Hypothalamus (tissue), 51 donors: ENCODE results near the gene DNAJC15.
"Not testable (repeated sequence)": the region's sequence is repeated elsewhere in the genome, so short reads cannot be mapped to it uniquely, and the experiment has no call there.

ENCODE experiments used
- DNase-seq, 51 donors: peaks; one replicate each; lab custom pipeline; 2025; lab: John Stamatoyannopoulos, UW

The DNAJC15 gene

GRCh38 chr13:43003010-43003409 is 20.4 kb upstream of the DNAJC15 start:
- no peak for DNase-seq

DNA sequence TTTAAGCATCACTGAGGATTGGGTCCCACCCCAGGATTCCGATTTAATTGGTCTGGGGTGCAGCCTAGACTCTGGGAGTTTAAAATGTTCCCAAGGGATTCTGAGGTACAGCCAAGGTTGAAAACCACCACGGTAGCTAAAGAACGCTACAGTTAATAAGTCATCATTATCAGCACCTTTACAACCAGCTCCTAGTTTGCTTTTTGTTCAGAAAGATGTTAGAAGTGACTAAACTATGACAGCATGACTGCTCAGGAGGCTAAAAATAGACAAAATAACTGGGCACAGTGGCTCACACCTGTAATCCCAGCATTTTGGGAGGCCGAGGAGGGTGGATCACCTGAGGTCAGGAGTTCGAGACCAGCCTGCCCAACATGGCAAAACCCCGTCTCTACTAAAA is 19.7 kb upstream of the DNAJC15 start:
- DNase-seq: no peak

DNA sequence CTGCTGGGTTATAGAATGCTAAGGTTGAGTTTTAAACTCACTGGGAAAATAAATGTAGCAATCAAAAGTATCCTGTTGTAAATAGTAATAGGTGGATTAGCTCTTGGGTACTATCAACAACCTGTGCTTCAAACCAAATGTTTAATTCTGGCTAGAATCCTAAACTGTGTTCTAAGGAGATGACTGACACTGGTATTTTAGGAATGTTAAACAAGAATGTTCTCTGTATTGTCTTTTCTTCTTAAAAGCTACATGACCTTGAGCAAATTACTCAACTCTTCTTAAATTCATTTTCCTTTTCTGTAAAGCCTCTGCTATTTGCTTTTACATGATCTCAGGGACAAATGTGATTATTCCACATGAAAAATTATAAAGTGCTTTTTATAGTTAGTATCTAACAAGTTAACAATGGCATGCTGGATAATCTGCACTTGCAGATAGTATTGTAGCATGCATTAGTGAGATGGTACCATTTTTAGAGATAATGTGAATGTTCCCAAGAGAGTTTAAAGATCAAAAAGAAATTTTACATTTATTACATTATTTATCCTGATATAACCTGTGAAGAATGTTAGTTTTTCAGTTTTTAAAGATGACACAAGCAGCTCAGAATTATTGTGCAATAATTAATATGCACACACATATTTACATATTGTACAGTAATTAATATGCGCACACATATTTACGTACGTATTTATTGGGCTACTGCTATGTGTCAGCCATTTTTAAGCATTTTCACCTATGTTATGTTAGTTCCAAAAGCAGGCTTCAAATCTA is 17.7 kb upstream of the DNAJC15 start:
- DNase-seq: no peak

GRCh38 chr13:43006893-43007631 is 16.3 kb upstream of the DNAJC15 start:
- no peak for DNase-seq

GRCh38 chr13:43008596-43008995 is 14.8 kb upstream of the DNAJC15 start:
- no peak for DNase-seq

- DNase-seq: no peak
Observed at GRCh38 chr13:43009506-43009905, 13.9 kb upstream of the DNAJC15 start.

- DNase-seq: no peak
Observed at GRCh38 chr13:43014162-43014561, 9.2 kb upstream of the DNAJC15 start.

DNA sequence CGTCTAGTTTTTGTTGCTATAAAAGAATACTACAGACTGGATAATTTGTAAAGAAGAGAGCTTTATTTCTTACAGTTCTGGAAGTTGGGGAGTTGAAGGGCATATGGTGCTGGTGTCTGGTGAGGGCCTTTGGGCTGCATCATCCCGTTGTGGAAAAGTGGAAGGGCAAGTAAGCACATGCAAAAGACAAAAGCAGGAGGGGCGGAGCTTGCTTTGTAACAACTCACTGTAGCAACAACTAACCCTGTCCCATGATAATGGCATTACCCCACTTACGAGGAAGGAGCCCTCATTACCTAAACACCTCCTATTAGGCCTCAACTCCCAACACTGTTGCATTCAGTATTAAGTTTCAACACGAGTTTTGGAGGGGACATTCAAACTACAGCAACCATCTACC is 7.2 kb upstream of the DNAJC15 start:
- DNase-seq: no peak

- DNase-seq: no peak
Observed at GRCh38 chr13:43019811-43020210, 3.6 kb upstream of the DNAJC15 start.

- no peak for DNase-seq
Observed at GRCh38 chr13:43020794-43021193, 2.6 kb upstream of the DNAJC15 start.

DNA sequence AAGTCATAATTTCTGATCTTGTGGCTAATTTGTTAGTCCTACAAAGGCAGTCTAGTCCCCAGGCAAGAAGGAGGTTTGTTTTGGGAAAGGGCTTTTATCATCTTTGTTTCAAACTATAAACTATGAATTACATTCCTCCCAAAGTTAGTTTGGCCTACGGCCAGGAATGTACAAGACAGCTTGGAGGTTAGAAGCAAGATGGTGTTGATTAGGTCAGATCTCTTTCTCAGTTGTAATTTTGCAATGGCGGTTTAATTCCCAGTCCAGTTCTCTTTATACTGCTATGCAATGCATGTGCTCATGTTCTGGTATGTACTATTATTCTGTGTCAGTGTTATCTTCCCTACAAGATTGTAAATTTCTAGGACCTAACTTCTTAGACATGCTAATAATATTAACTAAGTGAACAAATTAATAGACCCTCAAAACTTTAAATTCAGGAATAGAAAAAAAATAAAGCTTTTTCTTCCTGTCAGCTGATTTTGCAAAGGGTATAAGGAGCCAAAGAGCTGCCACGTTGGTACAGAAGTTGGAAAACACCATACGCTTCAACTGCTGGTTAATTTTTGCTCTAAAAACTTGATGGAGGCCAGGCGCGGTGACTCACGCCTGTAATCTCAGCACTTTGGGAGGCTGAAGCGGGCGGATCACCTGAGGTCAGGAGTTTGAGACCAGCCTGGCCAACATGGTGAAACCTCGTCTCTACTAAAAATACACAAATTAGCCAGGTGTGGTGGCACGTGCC is 1.3 kb upstream of the DNAJC15 start:
- no peak for DNase-seq

- DNase-seq: peak in 3 of 51 donors; percentile 23 to 49 (median 41)
Observed at GRCh38 chr13:43022934-43023288, 475 bp upstream of the DNAJC15 start.

- DNase-seq: no peak
Observed at GRCh38 chr13:43026262-43026661, 2.9 kb downstream of the DNAJC15 start.

GRCh38 chr13:43030548-43030947 is 7.2 kb downstream of the DNAJC15 start:
- no peak for DNase-seq

- no peak for DNase-seq
Observed at GRCh38 chr13:43031881-43032280, 8.5 kb downstream of the DNAJC15 start.

GRCh38 chr13:43033038-43033437 is 9.7 kb downstream of the DNAJC15 start:
- DNase-seq: no peak

DNA sequence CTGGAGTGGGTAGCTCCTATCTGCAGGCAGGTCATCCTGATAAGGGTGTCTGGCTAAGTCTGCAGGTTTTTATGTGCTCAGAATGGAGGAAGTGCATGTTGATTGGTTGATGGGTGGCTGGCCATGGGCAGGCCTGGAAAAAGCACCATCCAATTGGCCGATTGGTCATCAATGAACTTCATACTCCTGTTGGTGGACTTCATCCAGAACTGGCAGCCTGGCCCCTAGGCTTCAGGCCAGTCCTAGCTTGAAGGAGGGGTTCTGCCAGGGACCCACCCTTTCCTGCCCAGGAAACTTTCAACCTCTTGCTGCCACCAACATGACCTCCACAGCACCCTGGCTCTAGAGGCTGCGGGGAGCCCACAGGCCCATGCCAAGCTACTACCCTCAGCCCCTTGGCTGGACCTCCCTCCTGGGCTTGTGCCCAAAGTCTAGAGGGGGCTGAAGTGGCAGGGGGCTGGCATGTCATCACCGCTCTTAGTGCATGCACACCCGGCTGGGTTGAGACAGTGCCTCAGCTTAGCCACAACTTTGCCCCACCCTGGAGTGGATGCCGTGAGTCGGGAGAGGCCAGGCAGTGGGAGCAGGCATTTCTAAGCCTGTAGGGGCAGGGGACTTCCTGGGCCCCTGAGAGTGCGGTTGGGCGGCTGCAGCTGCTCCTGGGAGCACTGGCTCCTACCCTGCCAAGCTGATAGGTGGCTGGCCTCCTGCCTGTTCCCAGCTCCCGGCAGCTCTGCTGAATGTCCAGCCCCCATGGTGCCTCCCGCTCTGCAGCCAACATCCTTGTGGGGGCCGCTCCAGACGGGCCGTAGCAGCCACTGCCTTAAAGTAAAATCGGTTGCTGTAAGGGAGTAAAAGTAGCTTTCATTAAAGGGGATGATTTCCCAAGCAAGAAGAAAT is 13.2 kb downstream of the DNAJC15 start:
- DNase-seq: peak in 24 of 51 donors; percentile 4 to 60 (median 40)

GRCh38 chr13:43039966-43040365 is 16.6 kb downstream of the DNAJC15 start:
- no peak for DNase-seq

DNA sequence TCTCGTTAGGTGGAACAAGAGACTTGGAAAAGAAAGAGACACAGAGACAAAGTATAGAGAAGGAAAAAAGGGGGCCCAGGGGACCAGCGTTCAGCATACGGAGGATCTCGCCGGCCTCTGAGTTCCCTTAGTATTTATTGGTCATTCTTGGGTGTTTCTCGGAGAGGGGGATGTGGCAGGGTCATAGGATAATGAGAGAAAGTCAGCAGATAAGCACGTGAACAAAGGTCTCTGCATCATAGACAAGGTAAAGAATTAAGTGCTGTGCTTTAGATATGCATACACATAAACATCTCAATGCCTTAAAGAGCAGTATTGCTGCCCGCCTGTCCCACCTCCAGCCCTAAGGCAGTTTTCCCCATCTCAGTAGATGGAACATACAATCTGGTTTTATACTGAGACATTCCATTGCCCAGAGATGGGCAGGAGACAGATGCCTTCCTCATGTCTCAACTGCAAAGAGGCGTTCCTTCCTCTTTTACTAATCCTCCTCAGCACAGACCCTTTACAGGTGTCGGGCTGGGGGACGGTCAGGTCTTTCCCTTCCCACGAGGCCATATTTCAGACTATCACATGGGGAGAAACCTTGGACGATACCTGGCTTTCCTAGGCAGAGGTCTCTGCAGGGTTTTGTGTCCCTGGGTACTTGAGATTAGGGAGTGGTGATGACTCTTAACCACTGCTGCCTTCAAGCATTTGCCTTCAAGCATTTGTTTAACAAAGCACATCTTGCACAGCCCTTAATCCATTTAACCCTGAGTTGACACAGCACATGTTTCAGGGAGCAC is 17.4 kb downstream of the DNAJC15 start:
- not testable (repeated sequence) for DNase-seq
